NCI-H69 (cell line): ENCODE data around the gene MAP2K2.
"Not testable (repeated sequence)": the region's sequence is repeated elsewhere in the genome, so short reads cannot be mapped to it uniquely, and the experiment has no call there.

Source experiments
- DNase-seq: peaks from one replicate; lab custom pipeline; 2025; lab: John Stamatoyannopoulos, UW

The MAP2K2 gene

DNA sequence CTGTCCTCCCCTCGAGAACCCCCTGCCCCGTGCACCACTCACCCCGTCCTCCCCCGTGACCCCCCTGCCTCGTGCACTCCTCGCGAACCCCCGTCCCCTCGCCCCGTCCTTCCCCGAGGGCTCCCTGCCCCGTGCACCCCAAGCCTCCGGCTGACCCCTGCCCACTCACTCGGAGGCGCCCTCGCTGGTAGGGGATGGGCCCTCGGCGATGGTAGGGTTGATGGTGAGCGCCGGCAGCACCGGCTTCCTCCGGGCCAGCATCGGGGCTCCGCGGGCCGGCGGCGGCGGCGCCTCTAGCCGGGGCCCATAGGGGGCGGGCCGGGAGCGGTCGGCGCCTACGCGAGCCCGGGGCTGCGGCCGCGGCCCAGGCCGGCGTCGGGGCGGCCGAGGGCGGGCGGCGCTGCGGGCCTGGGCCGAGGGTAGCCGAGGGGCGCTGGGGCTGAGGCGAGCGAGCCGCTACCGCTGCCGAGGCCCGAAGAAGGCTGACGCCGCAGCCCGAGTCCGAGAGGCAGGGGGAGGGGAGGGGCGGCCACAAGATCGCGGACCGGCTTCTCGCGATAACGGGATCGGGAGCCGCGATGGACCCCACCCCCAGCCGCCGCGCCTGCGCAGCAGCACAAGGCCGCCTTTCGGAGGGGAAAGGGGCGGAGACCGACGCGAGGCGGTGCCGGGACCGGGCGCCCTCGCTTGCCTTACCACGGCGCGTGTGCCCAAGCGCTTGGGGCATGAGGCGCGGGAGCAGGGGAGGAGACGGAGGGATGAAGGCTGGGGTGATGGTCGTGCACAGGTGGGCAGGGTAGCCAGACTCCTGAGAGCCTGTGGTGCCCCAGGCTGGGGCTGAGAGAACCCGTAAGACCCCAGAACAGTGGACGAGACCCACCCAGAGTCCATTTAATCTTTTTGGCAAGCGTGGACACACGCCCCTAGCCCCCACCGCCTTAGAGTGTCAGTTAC, at the start of gene MAP2K2:
Gene MAP2K2, minus strand, starts transcription at position 508 of the 954 bp plus-strand sequence. Its CDS starts 247 bp downstream, at position 261.
- peak; percentile 97 for DNase-seq

DNA sequence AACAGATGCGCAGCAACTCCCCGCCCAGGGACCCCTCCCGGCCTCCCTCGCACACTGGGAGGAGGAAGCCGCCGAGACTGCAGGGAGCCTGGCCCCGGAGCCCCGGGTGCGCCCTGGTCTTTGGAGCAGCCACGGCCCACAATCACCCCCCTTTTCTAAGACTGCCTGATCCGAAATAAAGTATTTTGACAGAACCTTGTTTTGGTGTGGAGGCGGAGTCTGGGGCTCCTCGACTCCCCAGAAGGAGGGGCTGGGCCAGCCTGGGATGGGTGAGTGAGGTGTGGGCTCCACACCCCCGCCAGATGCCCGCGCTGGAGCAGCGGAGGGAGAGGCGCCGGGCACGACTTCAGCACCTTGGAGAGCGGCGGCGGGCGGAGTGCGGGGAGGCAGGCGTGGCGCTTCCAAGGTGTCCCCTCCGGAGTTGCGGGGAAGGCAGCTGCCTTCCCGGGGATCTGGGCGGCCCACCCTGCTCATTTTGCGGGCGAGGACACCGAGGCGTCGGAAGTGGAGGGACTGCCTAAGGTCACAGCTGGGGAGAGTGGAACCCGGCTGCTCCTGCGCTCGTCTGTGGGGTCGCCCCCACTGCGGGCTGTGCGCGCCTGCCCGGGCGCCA, 49.0 kb upstream of the MAP2K2 start:
- DNase-seq = peak; percentile 81

DNA sequence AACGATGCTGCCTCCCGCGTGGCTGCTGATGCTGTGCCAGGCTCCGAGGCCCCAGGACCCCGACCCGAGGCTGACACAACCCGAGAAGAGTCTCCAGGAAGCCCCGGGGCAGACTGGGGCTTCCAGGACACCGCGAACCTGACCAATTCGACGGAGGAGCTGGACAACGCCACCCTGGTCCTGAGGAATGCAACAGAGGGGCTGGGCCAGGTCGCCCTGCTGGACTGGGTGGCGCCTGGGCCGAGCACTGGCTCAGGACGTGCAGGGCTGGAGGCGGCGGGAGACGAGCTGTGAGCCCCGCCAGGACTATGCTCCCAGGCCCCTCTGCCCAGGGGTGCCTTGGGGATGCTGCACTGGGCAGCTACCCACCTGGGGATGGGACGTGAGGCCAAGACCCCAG, 47.8 kb upstream of the MAP2K2 start:
- DNase-seq = no peak

- peak; percentile 28 for DNase-seq
Observed at GRCh38 chr19:4164262-4164661, 40.3 kb upstream of the MAP2K2 start.

DNA sequence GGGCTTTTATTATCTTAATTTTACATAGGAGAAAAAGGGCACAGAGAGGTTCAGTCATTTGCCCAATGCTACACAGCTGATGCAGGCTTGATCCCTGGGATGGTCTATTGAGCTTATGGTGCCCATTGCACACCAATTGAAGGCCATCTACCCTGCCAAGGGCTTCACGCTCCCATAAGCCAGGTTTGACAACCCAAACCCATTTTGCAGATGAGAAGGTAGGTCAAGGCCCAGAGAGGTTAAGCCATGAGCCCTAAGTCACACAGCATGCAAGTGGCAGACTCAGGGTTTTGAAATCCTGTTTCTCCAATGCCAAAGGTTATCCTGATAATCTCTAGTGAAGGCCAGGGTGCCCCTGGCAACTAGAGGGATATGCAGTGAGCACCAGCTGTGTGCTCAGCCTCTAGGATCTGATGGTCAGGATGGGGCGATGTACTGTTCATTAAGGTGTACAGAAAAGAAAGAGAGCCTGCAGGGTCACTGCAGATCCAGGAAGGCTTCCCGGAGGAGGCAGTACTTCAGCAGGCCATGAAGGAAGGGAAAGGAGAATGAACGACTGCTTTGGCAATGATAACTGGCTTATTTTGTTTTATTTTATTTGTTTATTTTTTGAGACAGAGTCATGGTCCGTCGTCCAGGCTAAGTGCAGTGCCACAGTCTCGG, 37.6 kb upstream of the MAP2K2 start:
- DNase-seq = no peak

GRCh38 chr19:4157971-4158370, 34.0 kb upstream of the MAP2K2 start:
- not testable (repeated sequence) for DNase-seq

GRCh38 chr19:4157164-4157563, 33.2 kb upstream of the MAP2K2 start:
- DNase-seq = no peak

- DNase-seq = no peak
Observed at GRCh38 chr19:4154571-4155312, 30.8 kb upstream of the MAP2K2 start.

DNA sequence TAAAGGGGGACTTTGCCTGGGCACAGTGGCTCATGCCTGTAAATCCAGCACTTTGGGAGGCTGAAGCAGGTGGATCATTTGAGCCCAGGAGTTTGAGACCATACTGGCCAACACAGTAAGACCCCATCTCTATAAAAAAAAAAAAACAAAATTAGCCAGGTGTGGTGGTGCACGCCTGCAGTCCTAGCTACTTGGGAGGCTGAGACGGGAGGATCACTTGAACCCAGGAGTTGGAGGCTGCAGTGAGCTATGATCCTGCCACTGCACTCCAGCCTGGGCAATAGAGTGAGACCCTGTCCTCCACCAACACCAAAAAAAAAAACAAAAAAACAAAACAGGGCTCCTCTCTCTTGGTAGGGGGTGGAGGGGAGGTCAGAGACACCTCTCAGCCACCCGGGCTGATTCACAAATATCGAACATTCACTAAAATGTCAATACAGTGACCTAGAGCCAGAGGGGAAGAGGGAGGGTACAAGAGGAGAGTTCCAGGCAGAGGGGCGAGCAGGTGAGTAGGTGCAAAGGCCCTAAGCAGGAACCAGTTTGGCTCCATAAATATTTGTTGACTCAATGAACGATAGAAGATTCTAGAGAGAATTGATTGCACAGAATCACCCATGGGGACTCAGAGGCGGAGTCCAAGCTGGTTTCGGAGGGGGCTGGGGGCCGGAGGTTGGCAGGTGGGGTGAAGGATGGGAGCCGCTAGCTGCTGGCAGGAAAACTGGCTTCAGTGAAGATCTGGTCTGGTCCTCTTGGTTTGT, 28.5 kb upstream of the MAP2K2 start:
- DNase-seq = no peak

DNA sequence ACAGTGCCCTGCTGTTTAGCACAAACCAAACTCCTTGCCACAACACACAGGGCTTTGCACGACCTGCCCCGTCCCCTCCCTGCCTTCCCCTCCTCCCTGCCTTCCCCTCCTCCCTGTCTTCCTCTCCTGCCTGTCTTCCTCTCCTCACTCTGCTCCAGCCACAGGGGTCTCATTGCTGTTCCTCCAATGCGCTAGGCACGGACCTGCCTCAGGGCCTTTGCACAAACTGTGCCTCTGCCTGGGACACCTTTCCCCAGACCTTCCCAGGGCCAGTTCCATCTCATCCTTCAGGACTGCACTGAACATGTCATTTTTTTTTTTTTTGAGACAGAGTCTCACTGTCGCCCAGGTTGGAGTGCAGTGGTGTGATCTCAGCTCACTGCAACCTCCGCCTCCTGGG, 27.7 kb upstream of the MAP2K2 start:
- no peak for DNase-seq

- DNase-seq = peak; percentile 13
Observed at GRCh38 chr19:4149518-4150288, 25.8 kb upstream of the MAP2K2 start.

- DNase-seq = peak; percentile 17
Observed at GRCh38 chr19:4144666-4145249, 20.8 kb upstream of the MAP2K2 start.

DNA sequence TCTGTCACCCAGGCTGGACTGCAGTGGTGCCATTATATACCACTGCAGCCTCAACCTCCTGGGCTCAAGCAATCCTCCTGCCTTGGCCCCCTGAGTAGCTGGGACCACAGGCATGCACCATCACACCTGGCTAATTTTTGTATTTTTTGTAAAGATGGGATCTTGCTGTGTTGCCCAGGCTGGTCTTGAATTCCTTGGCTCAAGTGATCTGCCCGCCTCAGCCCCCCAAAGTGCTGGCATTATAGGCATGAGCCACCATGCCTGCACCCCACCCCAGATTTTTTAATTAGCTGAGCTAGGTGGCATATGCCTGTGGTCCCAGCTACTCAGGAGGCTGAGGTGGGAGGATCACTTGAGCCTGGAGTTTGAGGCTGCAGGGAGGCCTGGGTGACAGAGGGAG, 19.0 kb upstream of the MAP2K2 start:
- DNase-seq = not testable (repeated sequence)

DNA sequence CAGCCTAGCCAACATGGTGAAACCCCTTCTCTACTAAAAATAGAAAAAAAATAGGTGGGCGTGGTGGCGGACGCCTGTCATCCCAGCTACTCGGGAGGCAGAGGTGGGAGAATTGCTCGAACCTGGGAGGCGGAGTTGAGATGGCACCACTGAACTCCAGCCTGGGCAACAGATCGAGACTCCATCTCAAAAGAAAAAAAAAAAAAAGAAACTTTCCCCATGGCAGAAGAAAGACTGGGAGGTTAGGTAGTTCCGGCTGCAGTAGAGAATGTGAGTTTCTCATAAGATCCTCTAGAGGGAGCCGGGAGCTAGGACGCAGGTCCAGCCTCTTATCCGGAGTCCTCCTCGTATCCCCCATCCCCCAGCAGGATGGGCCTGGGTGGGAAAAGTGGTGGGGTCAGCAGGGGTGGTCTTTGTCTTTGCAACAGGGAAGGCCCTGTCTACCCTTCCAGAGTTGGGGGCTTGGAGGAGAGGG, 16.4 kb upstream of the MAP2K2 start:
- peak; percentile 88 for DNase-seq

- DNase-seq = peak; percentile 73
Observed at GRCh38 chr19:4139614-4140236, 15.8 kb upstream of the MAP2K2 start.

DNA sequence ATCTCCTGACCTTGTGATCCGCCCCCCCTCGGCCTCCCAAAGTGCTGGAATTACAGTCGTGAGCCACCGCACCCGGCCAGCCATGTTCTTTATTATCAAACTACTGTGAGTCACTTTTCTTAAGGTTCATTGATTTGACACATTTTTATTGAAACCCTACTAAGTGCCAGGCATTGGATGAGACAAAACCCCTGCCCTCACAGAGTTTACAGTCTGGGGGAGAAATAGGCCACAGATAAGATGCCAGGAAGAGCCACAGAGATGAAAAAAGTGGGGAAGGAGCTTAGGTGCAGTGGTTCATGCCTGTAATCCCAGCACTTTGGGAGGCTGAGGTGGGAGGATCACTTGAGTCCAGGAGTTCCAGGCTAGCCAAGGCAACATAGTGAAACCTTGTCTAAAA, 14.5 kb upstream of the MAP2K2 start:
- DNase-seq = no peak

DNA sequence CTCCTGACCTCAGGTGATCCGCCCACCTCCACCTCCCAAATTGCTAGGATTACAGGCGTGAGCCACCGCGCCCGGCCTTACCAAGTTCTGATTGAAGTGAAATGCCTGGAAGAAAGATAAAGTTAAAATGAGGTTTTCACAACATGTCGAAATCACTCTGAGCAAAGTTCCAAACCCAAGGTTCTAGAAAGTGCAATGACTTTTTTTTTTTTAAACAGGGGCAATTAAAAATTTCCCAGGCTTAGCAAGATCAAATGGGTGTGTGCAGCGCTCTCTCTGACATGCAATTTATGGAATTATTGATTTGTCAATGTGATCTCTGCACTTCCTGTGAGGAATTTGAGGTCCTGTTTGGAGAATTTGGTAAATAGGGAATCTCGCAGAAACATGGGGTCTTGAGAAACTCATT, 12.8 kb upstream of the MAP2K2 start:
- DNase-seq = no peak

DNA sequence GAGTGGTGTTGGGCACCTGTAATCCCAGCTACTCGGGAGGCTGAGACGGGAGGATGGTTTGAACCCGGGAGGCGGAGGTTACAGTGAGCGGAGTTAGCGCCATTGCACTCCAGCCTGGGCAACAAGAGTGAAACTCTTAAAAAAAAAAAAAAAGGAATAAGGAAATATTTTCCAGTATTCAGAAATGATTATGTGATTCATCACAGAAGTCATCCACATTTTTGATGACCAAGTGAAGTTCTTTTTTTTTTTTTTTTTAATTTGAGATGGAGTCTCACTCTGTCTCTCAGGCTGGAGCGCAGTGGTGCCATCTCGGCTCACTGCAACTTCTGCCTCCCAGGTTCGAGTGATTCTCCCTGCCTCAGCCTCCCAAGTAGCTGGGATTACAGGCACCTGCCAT, 11.5 kb upstream of the MAP2K2 start:
- DNase-seq = not testable (repeated sequence)

DNA sequence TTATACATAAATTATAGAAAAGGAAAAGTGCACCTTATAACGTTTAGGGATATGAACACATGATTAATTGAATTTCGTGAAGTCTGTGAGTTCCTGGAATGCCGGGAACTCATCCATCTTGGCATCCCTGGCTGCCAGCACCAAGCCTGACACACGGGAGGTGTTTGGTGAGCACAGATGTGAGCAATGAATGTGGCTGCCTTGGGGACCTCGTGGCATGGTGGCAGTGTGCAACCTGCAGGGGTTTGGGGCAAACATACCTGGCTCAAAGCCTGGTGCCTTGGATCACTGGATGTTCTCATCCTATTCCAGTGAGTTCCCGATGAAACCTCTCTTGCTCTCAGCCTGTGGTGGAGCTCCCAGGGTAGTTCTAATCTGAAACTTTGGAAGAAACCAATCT, 10.4 kb upstream of the MAP2K2 start:
- DNase-seq = peak; percentile 18
